ENCODE measurements around the gene ONECUT3. TPM values are rescaled to one million over a fixed set of nuclear protein-coding genes. Genes with fewer than 3 reads are reported as not detected.

ONECUT3 gene
- total RNA-seq, 6 experiments from 2014 or later, result not detected

DNA sequence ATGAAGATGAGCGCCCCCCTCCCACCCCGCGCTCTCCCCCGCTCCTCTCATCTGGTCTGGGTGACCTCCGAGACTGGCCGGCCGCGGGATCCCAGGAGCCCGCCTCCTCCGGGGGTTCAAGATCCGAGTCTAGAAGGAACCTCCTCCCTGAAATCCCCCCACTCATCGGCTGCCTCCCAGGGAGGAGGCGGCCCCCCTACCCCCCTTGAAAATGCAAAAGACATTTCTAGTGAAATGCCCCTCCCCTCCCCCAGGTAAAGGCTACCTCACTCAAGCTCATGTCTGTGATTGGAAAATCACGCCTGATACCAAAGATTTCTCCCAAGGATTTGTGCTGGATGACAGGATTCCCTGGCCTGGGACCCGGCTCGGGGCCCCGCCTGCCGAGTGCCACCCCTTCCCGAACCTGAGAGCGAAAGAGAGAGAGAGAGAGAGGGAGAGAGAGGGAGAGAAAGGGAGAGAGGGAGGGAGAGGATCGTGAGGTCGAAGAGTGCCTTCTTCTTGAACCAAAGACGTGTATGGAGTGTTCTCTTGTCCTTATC lies 23.4 kb downstream of the ONECUT3 start:
- TF ChIP-seq, protein P1, sequence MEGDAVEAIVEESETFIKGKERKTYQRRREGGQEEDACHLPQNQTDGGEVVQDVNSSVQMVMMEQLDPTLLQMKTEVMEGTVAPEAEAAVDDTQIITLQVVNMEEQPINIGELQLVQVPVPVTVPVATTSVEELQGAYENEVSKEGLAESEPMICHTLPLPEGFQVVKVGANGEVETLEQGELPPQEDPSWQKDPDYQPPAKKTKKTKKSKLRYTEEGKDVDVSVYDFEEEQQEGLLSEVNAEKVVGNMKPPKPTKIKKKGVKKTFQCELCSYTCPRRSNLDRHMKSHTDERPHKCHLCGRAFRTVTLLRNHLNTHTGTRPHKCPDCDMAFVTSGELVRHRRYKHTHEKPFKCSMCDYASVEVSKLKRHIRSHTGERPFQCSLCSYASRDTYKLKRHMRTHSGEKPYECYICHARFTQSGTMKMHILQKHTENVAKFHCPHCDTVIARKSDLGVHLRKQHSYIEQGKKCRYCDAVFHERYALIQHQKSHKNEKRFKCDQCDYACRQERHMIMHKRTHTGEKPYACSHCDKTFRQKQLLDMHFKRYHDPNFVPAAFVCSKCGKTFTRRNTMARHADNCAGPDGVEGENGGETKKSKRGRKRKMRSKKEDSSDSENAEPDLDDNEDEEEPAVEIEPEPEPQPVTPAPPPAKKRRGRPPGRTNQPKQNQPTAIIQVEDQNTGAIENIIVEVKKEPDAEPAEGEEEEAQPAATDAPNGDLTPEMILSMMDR (IDR thresholded peaks at IDR 0.05), result no peak
- Mint-ChIP-seq H3K36me3 (ENCODE audit: low read depth) (0 out of 2 replicates have a peak, but pooled peaks cover 4% of the 10 kb centered on the region), H3K4me3 (no peak overlapping the region), H3K27me3 (ENCODE audit: insufficient read depth) (peaks cover 48% of the 10 kb centered on the region), H3K4me1 (ENCODE audit: low read depth) (peaks cover 16% of the 10 kb centered on the region), H3K9me3 (peaks cover 9% of the 10 kb centered on the region), H3K27ac (no peak overlapping the region)
- DNase-seq, result no peak

DNA sequence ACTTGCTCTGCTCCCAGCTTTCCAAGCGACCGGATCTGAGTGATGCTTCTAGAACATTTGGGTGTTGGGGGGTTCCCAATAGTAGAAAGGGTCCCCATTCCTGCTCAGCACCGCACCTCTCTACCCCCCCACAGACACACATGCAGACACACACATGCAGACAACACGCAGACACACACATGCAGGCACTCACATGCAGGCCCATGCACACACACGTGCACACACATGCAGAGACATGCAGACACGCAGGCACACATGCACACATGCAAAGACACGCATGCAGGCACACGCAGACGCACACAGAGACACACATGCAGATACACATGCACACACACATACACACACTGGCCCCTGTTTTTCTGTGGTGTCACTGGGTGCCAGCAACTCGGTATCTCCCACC lies 23.8 kb downstream of the ONECUT3 start:
- Mint-ChIP-seq H3K4me3 (no peak overlapping the region), H3K4me1 (ENCODE audit: low read depth) (peaks cover 16% of the 10 kb centered on the region), H3K9me3 (peaks cover 14% of the 10 kb centered on the region), H3K27me3 (ENCODE audit: insufficient read depth) (peaks cover 47% of the 10 kb centered on the region), H3K36me3 (ENCODE audit: low read depth) (0 out of 2 replicates have a peak, but pooled peaks cover 4% of the 10 kb centered on the region), H3K27ac (no peak overlapping the region)
- DNase-seq, result no peak
- TF ChIP-seq, protein P1 (IDR thresholded peaks at IDR 0.05), result no peak

DNA sequence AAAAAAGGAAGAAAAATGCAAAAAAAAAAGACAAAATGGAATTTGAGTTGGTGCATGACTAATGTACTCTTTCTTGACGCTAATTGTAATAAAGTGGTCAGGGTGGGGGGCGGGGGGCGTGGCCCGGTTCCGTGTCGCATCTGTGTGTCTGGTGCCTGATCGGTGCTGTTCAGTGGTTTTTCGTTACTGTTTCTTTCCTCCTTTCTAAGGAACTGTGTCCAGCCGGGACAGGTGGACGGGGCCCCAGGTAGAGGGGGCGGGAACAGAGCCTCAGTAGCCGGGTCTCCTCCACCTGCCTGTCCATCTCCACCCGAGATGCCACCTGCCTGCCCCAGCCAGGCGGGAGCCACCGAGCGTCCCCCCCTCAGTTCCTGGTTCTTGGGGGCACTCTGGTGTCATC lies 26.3 kb downstream of the ONECUT3 start:
- Mint-ChIP-seq H3K4me1 (ENCODE audit: low read depth) (peaks cover 8% of the 10 kb centered on the region), H3K4me3 (no peak overlapping the region; the same call in 1 of the 2 replicates), H3K9me3 (peaks cover 20% of the 10 kb centered on the region), H3K27ac (no peak overlapping the region), H3K36me3 (ENCODE audit: low read depth) (0 out of 2 replicates have a peak, but pooled peaks cover 4% of the 10 kb centered on the region), H3K27me3 (ENCODE audit: insufficient read depth) (peaks cover 36% of the 10 kb centered on the region)
- TF ChIP-seq, protein P1 (IDR thresholded peaks at IDR 0.05), result no peak
- DNase-seq, result no peak

DNA sequence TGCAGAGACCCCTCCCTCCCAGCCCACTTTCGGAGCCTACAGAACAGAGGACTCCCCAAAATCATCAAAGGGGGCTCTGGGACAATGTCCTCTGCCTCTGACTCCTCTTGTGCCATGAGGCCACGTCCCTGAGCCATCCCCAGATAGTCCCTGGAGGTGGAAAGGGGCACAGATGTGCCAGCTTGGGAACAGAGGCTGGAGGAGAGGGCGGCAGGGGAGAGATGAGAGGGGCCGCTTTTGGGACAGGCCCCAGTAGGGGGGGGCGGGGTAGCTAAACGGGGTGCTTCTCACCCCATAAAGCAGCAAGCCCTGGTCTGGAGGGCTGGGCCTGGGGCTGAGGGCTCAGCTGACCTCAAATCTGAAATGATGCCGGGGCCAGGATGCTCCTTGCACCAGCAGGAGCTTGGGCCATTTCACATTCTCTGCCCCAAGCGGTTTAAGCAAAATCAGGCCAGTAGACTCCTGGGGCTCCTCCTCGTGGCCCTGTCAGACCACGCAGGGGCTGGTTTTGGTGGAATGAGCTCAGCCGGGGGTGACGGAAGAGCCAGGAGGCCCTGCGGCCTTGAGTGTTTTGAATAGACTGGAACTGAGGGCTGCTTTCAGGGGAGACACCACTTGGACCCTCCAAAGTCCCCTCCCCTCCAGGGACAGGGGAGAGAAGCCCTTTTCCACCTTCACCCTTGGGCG lies 27.1 kb downstream of the ONECUT3 start:
- H3K27ac Mint-ChIP-seq, result no peak overlapping the region
- DNase-seq, result peak; percentile 40
- TF ChIP-seq, protein P1 (IDR thresholded peaks at IDR 0.05), result peak; percentile 49
- peaks cover 8% of the 10 kb centered on the region for H3K4me1 Mint-ChIP-seq (ENCODE audit: low read depth)
- peaks cover 35% of the 10 kb centered on the region for H3K27me3 Mint-ChIP-seq (ENCODE audit: insufficient read depth)
- no peak overlapping the region for H3K4me3 Mint-ChIP-seq
- peaks cover 20% of the 10 kb centered on the region for H3K9me3 Mint-ChIP-seq
- H3K36me3 Mint-ChIP-seq (ENCODE audit: low read depth), result 0 out of 2 replicates have a peak, but pooled peaks cover 4% of the 10 kb centered on the region

DNA sequence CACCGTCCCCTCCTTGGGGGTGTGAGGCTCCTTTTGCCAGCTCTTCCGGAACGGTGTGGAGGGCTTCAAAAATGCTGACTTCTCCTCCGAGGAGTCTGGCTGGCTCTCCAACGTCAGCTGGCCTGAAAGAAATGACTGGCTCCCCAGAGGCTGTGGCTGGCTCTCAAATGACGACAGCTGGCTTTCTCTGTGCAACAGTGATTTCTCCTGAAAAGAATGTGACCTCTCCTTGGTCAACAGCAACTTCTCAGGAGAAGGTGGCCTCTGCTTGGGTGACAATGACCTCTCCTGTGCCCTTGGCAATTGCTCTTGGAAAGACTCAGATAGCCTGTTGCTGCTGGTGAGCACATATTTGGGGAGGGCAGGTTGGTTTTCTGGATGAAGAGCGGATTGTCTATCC lies 29.2 kb downstream of the ONECUT3 start:
- H3K27ac Mint-ChIP-seq, result no peak overlapping the region
- H3K4me3 Mint-ChIP-seq, result no peak overlapping the region
- DNase-seq, result no peak
- H3K36me3 Mint-ChIP-seq (ENCODE audit: low read depth), result 0 out of 2 replicates have a peak, but pooled peaks cover 4% of the 10 kb centered on the region
- H3K9me3 Mint-ChIP-seq, result peaks cover 20% of the 10 kb centered on the region
- TF ChIP-seq, protein P1 (IDR thresholded peaks at IDR 0.05), result no peak
- peaks cover 8% of the 10 kb centered on the region for H3K4me1 Mint-ChIP-seq (ENCODE audit: low read depth)
- peaks cover 19% of the 10 kb centered on the region for H3K27me3 Mint-ChIP-seq (ENCODE audit: insufficient read depth)

All from HFFc6 (cell line).